CD4-positive, alpha-beta T cell (primary cell): ENCODE measurements around the gene INPP1. TPM values are rescaled to one million over a fixed set of nuclear protein-coding genes. Genes with fewer than 3 reads are reported as not detected.

Experiments
- ATAC-seq: fragments of 200-7000 bp; cut with Tn5 transposase; one replicate; pipeline ENCODE4 v1.10.0; 2022; ENCODE audit warnings: mild to moderate bottlenecking; ENCODE audit not compliant: poor library complexity
- CTCF ChIA-PET: fragments of 350-600 bp; sonication (Branson Sonifier 250); formaldehyde crosslinking; loops from one replicate; lab custom pipeline; 2021; ENCODE audit warnings: antibody characterized with exemption, inconsistent platforms; lab: Charles Lee
- POLR2A ChIA-PET: fragments of 350-600 bp; sonication (Branson Sonifier 250); formaldehyde crosslinking; loops from one replicate; lab custom pipeline; 2021; ENCODE audit warnings: antibody characterized with exemption, inconsistent platforms; lab: Charles Lee
- DNase-seq, 14 experiments: peaks; one replicate each; pipeline ENCODE4 v3.0.0-alpha.2; 2013 to 2020; ENCODE audit warnings: mixed read lengths in 2 of 14
- H3K27ac ChIP-seq, 2 donors: one replicate each; pipeline versions ENCODE4 v1.5.1 to v1.7.0; 2013; ENCODE audit warnings: low read length in 2 of 2, low read depth in 1 of 2, mild to moderate bottlenecking in 1 of 2
- H3K27me3 ChIP-seq, 2 experiments: 1 replicate in 1 of 2; 2 replicates in 1 of 2; pipeline versions ENCODE4 v1.6.1 to v1.7.0; 2013; ENCODE audit warnings: low read length in 2 of 2, control low read depth in 1 of 2, mild to moderate bottlenecking in 1 of 2, moderate library complexity in 1 of 2; ENCODE audit not compliant: insufficient read depth in 2 of 2, control insufficient read depth in 1 of 2
- H3K36me3 ChIP-seq: one replicate; pipeline ENCODE4 v1.6.1; 2013; ENCODE audit warnings: low read length, control low read depth; ENCODE audit not compliant: insufficient read depth
- H3K4me1 ChIP-seq: one replicate; pipeline ENCODE4 v1.6.1; 2013; ENCODE audit warnings: low read length, control low read depth; ENCODE audit not compliant: insufficient read depth
- H3K4me3 ChIP-seq: one replicate; pipeline ENCODE4 v1.5.1; 2013; ENCODE audit warnings: mild to moderate bottlenecking, low read length, moderate library complexity
- H3K9me3 ChIP-seq, 2 experiments: 1 replicate in 1 of 2; 2 replicates in 1 of 2; pipeline versions ENCODE4 v1.6.1 to v1.7.0; 2013; ENCODE audit warnings: low read length in 2 of 2, mild to moderate bottlenecking in 2 of 2, control low read depth in 1 of 2, moderate library complexity in 1 of 2; ENCODE audit not compliant: control insufficient read depth in 1 of 2, insufficient read depth in 1 of 2
- H3K27ac Mint-ChIP-seq: one replicate; pipeline ENCODE4 v1.8.0; 2020; ENCODE audit warnings: mixed read lengths
- H3K27me3 Mint-ChIP-seq: one replicate; pipeline ENCODE4 v1.8.0; 2021; ENCODE audit warnings: mixed read lengths
- H3K36me3 Mint-ChIP-seq: one replicate; pipeline ENCODE4 v1.8.0; 2021; ENCODE audit warnings: low read depth, mixed read lengths
- H3K4me1 Mint-ChIP-seq: one replicate; pipeline ENCODE4 v1.8.0; 2021; ENCODE audit warnings: low read depth, mixed read lengths
- H3K4me3 Mint-ChIP-seq: one replicate; pipeline ENCODE4 v1.8.0; 2020; ENCODE audit warnings: mild to moderate bottlenecking, mixed read lengths
- H3K9me3 Mint-ChIP-seq: one replicate; pipeline ENCODE4 v1.8.0; 2020; ENCODE audit warnings: mixed read lengths
- CTCF ChIP-seq: fragments of 200-600 bp; IDR thresholded peaks from one replicate; pipeline ENCODE4 v1.8.0; 2022; ENCODE audit warnings: antibody characterized with exemption, mild to moderate bottlenecking
- intact Hi-C, 2 experiments: fragments of 100-400 bp; cut with DNase I in 1 of 2; cut with micrococcal nuclease in 1 of 2; formaldehyde crosslinking; loops; one replicate each; pipeline versions ENCODE4 v1.15.1 to v1.9.0; 2023 to 2025; cut with DNase I, micrococcal nuclease
- total RNA-seq, 174 experiments: library from RNA in 2 of 174; stranded (reverse) in 2 of 174; gene quantifications; one replicate each; pipeline ENCODE4 v1.2.3 and lab custom pipeline; 2021 to 2026

The INPP1 gene
- total RNA-seq, 2 experiments from 2014 or later, result 2.0 to 2.7 TPM

DNA sequence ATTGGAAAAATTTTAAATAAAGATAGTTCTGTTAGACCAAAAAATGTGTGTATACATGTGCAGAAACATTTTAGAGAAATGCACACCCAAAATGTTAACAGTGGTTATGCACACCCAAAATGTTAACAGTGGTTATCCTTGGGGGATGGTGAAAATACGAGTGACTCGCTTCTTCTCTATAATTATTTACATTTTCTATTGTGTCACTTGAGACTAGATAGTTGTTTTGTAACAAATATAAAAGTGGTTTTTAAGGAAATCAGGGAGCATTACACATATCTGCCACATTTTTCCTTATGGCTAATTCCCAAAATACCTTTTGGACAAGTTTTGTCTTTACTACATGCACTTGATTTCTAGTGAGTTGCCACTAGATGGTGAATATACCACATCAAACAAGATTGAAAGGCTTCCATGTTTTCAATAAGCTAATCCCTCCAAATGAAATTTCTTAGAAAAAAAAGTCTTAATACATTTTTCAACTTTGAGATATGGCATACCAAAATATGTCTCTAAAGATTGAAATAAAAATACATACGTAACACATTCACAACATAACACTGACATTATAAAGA lies 14.7 kb upstream of the INPP1 start:
- intact Hi-C loops, result no loop called here
- ChIA-PET POLR2A (no interaction called here), CTCF (no interaction called here)
- Mint-ChIP-seq H3K4me3 (no peak overlapping the region), H3K9me3 (no peaks in the 10 kb centered on the region), H3K4me1 (no peaks in the 10 kb centered on the region), H3K27ac (no peak overlapping the region), H3K27me3 (peaks cover 31% of the 10 kb centered on the region), H3K36me3 (no peaks in the 10 kb centered on the region)
- DNase-seq (no peak), ATAC-seq (no peak)
- no peak overlapping the region for H3K4me3 ChIP-seq
- no peaks in the 10 kb centered on the region for H3K36me3 ChIP-seq
- TF ChIP-seq CTCF, result no peak
- H3K27ac ChIP-seq, result no peak overlapping the region
- peaks cover 0 to 13% of the 10 kb centered on the region in 2 experiments for H3K27me3 ChIP-seq
- no peaks in the 10 kb centered on the region for H3K9me3 ChIP-seq
- H3K4me1 ChIP-seq, result no peaks in the 10 kb centered on the region

- Histone ChIP-seq H3K4me3 (no peak overlapping the region), H3K27ac (no peak overlapping the region), H3K36me3 (no peaks in the 10 kb centered on the region), H3K4me1 (no peaks in the 10 kb centered on the region), H3K9me3 (no peaks in the 10 kb centered on the region), H3K27me3 (no peaks in the 10 kb centered on the region)
- Mint-ChIP-seq H3K4me1 (no peaks in the 10 kb centered on the region), H3K9me3 (no peaks in the 10 kb centered on the region), H3K4me3 (no peak overlapping the region), H3K27ac (no peak overlapping the region), H3K27me3 (peaks cover 12% of the 10 kb centered on the region), H3K36me3 (no peaks in the 10 kb centered on the region)
- intact Hi-C loops, result loop anchor here in 1 of 2 experiments (2.0 kb wide), 1 partner anchor 41 kb away; no protein-coding TSS in a partner anchor
- ChIA-PET CTCF (no interaction called here), POLR2A (no interaction called here)
- DNase-seq, result no peak
- ATAC-seq, result no peak
- no peak for TF ChIP-seq CTCF
Measured at GRCh38 chr2:190333395-190333794, 10.0 kb upstream of the INPP1 start.

DNA sequence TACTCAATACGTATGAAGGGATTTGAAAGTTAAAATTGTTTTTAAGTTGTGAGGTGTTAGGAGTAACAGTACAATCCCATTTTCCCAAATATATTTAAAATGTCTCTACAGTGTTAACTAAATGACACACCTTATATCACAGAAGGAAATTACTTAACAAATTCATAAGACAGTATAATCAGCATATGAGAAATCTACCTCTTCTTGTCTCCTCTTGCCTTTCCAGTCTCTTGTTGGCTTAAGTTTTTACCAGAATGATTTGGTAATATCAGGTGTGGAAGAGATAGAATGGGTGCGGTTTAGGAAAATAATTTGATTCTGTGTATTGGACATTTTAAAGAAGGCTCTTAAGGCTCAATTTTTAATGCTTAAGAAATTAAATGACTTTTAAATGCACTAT lies 9.5 kb upstream of the INPP1 start:
- CTCF ChIA-PET, result no interaction called here

More for the DNA sequence above, 9.5 kb upstream of the INPP1 start:
- Mint-ChIP-seq H3K27ac (no peak overlapping the region), H3K4me3 (no peak overlapping the region), H3K9me3 (no peaks in the 10 kb centered on the region), H3K27me3 (peaks cover 12% of the 10 kb centered on the region), H3K4me1 (no peaks in the 10 kb centered on the region), H3K36me3 (no peaks in the 10 kb centered on the region)
- H3K4me1 ChIP-seq, result no peaks in the 10 kb centered on the region
- no peak overlapping the region for H3K27ac ChIP-seq
- H3K36me3 ChIP-seq, result no peaks in the 10 kb centered on the region
- no peak for DNase-seq
- H3K4me3 ChIP-seq, result no peak overlapping the region
- TF ChIP-seq CTCF, result no peak
- no peaks in the 10 kb centered on the region for H3K9me3 ChIP-seq
- ATAC-seq, result no peak
- POLR2A ChIA-PET, result no interaction called here
- H3K27me3 ChIP-seq, result no peaks in the 10 kb centered on the region
- intact Hi-C loops, result loop anchor here in 1 of 2 experiments (2.0 kb wide), 1 partner anchor 41 kb away; no protein-coding TSS in a partner anchor
